DMS 273 (cell line): ENCODE data around the gene YWHAH.

ENCODE experiments used
- DNase-seq: peaks from one replicate; lab custom pipeline; 2025; ENCODE audit not compliant: unreplicated experiment; lab: John Stamatoyannopoulos, UW

Gene YWHAH

DNA sequence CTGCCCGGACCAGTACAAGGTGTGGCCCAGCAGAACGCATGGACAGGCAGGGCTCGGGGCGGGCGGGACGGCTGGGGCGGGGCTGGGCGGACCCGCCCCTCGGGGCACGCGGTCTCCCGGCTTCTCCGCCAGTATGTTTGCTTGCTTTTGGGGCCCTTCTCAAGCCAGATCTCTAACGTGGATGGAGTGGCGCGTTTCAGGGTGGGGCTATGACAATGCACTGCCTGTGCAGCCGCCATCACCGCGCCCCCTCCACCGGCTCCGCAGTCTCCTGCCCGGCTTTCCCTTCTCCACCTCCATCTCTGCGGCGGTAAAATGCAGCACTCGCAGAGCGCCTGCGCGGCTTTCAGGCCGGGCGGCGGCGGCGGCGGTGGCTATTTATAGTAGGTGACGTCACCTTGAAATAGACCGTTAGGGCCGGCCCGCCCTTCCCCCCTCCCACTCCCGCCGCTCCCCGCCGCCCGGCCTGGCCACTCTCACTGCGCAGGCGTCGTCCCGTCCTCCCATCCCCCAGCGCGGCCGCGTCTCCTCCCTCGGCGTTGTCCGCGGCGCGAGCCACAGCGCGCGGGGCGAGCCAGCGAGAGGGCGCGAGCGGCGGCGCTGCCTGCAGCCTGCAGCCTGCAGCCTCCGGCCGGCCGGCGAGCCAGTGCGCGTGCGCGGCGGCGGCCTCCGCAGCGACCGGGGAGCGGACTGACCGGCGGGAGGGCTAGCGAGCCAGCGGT is at the start of gene YWHAH:
Gene YWHAH, plus strand, starts transcription at position 558 of the 722 bp plus-strand sequence. CDS start 199 bp downstream, outside the sequence.
- peak; percentile 94 for DNase-seq

- no peak for DNase-seq
These were observed 48.8 kb upstream of the YWHAH start for GRCh38 chr22:31895411-31896123.

DNA sequence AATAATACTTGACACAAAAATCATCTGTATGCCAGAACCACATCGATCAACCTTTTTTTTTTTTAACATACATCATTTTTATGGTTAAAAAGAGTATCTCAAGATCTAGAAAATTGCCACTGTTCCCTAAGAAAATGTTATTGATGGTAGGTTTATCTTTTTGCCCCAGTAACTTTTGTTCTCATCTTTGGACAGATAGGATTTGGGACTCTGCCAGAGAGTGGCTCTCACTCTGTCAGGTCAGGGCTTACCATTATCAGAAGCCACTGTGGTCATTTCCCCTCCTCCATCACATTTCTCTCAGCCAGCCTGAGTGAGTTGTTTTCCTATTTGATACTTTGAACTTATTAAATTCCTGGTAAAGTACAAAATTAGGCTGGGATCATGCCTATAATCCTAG is 47.9 kb upstream of the YWHAH start:
- DNase-seq = no peak

DNA sequence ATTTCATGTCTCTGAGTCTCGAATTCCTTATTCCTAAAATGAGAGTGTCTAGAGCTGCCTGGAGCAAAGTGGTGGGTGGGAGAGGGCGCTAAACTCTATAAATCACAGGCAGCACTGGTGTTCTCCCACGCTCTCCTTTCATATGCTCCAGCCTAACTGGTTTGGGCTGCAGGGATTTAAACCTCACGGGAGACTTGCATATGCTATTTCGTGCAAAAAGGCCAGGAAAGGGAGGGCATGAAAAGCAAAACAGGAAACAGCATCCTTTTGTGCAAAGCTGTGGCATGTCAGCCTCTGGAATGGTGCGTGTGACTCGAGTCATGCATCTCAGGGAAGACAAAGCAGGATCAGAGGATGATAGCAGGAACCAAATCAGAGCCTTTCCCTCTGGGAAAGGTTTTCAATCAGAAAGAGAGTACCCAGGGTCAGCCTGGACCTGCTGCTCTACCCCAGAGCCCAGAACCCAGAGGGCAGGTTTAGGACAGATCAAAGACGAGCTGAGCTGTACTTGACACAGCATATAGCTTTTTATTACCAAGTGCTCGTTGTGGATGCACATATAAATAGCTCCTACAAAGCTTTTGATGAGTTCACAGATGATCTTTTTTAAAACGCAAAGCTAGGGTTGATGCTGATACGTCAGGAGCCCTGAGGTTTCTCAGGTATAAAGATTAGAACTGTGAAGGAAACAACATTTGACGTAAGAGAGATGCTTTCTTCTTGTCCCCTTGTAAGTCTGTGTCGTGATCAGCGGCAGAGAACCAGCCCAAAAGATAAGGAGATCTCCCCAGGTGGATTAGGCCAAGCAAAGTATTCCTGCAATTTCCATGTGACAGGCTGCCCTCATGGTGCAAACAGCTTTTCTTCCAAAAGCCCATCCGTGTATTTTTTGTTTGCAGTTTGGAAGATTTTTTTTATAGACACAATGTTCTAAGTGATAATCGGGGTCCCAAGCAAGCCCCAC is 46.2 kb upstream of the YWHAH start:
- no peak for DNase-seq

DNA sequence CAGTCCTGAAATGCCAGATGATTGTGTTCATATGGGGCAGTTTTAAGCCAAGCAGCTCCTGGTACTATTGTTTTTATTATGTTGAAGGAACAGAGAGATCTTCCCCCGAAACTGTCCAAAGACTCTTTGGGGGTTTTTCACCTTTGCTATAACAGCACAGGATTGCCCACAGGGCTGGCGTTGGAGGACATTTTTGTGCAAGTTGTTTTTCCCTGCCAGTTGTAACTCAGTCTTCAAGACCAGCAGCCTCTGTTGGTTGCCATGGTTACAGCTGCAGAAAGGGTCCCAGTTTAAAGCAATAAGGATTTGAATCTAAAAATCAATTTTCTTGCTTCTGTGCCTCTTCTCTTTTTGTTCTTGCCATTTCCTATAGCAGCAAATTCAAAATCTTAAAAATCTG is 45.4 kb upstream of the YWHAH start:
- DNase-seq = no peak

DNA sequence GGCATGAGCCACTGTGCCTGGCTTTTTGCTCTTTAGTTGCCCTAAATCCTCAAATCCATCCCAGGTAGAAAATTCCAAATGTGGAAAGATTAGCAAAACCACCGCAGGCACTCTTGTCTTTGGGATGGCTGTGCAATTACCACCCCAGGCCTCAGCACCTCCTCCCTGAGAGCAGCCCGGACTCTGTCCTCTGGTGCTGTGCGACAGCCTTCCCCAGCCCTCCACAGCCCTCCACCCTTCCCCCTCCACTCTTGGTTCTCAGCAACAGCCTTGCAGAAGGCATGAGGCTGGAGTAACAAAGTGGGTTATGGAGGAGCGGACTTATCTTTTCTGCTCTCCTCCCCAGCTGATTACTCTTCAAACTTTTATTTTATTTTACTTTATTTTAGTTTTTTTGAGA is 44.7 kb upstream of the YWHAH start:
- no peak for DNase-seq

- no peak for DNase-seq
These were observed 42.8 kb upstream of the YWHAH start for GRCh38 chr22:31901388-31902137.

GRCh38 chr22:31904651-31905050 is 39.7 kb upstream of the YWHAH start:
- DNase-seq = no peak

GRCh38 chr22:31905356-31905755 is 39.0 kb upstream of the YWHAH start:
- no peak for DNase-seq

DNA sequence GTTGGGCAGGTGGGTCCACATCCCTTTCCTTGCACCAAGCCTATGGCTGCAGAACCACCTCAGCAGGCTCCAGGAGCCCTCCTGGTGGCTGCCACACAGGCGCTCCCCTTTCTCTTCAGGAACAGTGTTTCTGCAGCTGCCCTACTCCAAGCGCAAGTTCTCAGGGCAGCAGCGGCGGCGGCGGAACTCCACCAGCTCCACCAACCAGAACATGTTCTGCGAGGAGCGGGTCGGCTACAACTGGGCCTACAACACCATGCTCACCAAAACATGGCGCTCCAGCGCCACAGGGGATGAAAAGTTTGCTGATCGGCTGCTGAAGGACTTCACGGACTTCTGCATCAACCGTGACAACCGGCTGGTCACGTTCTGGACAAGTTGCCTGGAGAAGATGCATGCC is 38.2 kb upstream of the YWHAH start:
- no peak for DNase-seq

- peak; percentile 11 for DNase-seq
These were observed 37.8 kb upstream of the YWHAH start for GRCh38 chr22:31906569-31906968.

DNA sequence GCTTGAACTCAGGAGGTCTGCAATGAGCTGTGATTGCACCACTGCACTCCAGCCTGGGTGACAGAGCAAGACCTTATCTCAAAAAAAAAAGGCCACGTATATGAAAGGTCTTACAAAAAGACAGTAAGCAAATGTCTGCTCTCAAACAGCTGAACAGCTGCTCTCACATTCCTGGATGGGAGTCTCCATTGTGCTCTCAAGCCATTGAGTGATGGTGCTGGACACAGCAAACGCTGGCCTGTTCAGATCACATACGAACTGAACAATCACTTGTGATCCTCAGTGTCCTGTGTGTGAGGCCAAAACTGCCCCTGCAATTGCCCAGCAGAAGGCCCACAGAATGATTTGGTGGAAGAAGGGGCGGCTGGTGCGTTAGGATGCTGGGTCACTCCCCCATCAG is 34.4 kb upstream of the YWHAH start:
- DNase-seq = no peak

DNA sequence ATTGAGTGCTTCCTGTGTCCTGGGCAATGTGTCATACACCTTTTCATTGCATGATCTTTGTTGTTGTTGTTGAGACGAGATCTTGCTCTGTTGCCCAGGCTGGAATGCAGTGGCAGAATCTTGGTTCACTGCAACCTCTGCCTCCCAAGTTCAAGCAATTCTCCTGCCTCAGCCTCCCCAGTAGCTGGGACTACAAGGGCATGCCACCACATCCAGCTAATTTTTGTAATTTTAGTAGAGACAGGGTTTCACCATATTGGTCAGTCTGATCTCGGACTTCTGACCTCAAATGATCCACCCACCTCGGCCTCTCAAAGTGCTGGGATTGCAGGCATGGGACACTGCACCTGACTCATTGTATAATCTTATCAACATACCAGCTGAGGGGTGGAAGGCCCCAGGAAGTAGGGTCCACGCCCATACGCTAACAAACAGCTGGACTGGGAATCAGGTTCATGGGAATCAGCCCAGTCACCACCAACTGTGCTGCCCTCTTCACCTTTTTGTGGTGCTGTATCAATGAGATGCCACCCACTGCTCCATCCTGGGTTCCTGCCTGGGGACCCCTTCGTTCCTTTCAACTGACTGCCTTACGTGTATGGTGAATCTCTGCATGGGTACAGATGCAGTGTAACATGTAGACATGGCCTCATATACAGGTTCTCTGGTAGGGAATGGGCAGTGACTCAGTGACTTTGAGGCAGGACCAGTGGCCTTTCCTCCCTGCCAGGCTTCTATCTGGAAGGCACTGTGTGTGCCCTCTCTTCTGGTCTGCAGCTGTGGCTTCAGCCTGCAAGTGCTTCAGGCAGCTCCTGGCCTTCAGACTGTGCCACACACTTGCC is 32.5 kb upstream of the YWHAH start:
- DNase-seq = no peak

DNA sequence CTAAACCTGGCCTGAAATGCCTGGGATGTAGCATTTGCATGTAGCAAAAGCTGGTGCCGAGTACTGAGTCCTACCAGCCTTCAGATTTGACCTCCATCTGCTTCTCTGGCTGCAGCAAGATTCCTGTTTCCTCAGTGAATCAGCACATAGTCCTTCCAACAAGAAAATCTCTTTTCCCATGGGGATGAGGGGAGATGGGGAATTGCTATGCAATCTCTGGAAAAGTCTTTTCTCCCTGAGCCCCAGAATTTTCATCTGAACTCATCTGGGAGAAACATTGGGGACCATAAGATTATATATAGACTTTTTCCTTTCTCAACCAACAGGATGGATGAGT is 32.0 kb upstream of the YWHAH start:
- DNase-seq = no peak

GRCh38 chr22:31915586-31915985 is 28.7 kb upstream of the YWHAH start:
- DNase-seq = no peak

- DNase-seq = no peak
These were observed 27.0 kb upstream of the YWHAH start for GRCh38 chr22:31917227-31917921.

GRCh38 chr22:31919730-31920129 is 24.6 kb upstream of the YWHAH start:
- no peak for DNase-seq

GRCh38 chr22:31920306-31920705 is 24.0 kb upstream of the YWHAH start:
- no peak for DNase-seq

GRCh38 chr22:31921106-31921505 is 23.2 kb upstream of the YWHAH start:
- DNase-seq = no peak
